SHP77 treated with DMSO at 0.1 percent for 48 hours (cell line): Measurements from ENCODE around the gene MFSD2A.
"Not testable (repeated sequence)": the region's sequence is repeated elsewhere in the genome, so short reads cannot be mapped to it uniquely, and the experiment has no call there.

ENCODE experiments used
- DNase-seq: peaks from one replicate; lab custom pipeline; 2025; lab: John Stamatoyannopoulos, UW

MFSD2A gene

GRCh38 chr1:40003156-40004093 is 48.5 kb downstream of the MFSD2A start:
- no peak for DNase-seq

GRCh38 chr1:40004857-40005256 is 49.9 kb downstream of the MFSD2A start:
- no peak for DNase-seq

GRCh38 chr1:40007481-40008034 is 52.6 kb downstream of the MFSD2A start:
- not testable (repeated sequence) for DNase-seq

DNA sequence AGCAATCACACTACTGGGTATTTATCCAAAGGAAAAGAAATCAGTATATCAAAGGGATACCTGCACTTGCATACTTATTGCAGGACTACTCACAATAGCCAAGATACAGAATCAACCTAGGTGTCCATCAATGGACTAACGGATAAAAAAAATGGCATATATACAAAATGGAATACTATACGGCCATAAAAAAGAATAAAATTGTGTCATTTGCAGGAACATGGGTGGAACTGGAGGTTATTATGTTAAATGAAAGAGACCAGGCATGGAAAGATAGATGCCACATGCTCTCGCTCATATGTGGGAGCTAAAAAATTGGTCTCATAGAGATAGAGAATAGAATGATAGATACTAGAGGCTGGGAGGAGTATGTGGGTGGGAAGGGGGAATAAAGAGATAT is 56.3 kb downstream of the MFSD2A start:
- DNase-seq = no peak

DNA sequence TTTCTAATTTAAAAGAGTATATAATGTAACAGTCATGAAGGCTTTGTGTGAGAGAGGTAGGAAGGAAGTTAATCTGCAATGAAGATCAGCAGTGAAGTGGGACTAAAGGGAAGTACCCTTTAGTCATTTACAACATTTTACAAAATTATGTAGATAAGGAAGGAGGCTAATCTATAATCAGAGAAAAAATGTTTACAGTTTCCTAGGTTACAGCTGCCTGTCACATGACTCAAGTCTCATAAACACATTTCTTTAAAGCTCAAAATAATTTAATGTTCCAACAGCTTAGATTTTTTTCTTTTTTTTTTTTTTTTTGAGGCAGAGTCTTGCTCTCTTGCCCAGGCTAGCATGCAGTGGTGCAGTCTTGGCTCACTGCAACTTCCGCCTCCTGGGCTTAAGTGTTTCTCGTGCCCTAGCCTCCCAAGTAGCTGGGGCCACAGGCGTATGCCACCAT is 59.3 kb downstream of the MFSD2A start:
- no peak for DNase-seq

DNA sequence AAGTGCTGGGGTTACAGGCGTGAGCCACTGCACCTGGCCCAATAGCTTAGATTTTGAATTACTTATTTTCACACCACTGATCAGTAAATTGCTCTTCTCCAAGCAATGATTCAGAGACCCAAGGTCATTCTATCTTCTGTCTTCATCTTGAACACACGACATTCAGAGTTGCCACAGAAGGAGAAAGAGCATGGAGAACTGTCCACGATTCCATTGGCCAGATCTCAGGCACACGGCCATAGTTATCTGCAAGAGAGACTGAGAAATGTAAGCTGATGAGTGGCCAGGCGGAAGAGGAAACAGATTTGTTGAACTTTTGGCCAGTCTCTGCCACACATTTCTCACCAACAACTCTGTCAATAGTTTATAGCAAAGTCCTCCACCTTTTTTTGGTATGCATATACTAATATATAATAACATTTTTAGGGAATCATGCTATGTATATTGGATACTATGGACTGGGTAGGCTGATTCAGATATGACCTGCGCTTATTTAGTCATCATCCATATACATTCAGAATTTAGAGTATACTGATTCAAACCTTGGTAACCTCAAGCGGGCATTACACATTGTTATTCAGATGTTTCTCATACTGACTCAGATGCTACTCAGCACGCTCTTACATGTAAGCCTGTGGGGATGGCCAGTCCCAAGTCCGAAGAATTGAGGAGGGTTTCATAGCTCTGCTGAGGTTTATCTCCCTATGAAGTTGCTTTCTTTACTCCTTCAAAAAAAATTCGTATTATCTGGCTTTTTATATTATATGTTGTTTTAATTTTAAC is 60.1 kb downstream of the MFSD2A start:
- no peak for DNase-seq

DNA sequence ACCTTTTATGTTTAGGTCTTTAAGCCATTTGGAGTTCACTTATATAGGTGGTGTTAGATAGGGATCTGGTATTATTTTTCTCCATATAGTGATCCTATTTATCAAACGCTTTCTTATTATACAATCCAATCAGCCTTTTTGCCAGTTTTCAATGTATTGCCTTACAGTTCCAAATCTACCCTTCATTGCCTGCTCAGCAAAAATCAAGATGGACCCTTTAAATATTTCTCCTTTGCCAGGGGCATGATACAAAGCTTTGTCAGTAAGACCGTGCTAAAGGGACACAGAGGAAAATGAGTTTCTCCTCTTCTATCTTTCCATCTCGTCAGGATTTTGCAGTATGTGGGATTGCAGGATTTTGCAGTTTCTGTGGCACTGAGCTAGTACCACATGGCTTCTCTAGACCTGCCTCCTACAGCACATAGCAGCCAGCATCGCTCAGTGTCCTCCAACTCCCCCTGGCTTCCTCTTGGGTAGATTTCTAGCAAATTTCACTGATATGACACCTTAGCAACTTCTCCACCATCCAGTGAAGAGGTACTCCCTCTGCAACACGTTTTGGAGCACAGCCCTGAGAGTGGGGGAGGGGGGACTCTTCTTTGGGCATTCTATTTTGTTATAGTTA is 63.1 kb downstream of the MFSD2A start:
- DNase-seq = no peak
